ENCODE results near the gene MAST3. TPM values are rescaled to one million over a fixed set of nuclear protein-coding genes. Genes with fewer than 3 reads are reported as not detected.

MAST3 gene
- total RNA-seq, 1 donor from 2014 or later: 0.79 TPM

DNA sequence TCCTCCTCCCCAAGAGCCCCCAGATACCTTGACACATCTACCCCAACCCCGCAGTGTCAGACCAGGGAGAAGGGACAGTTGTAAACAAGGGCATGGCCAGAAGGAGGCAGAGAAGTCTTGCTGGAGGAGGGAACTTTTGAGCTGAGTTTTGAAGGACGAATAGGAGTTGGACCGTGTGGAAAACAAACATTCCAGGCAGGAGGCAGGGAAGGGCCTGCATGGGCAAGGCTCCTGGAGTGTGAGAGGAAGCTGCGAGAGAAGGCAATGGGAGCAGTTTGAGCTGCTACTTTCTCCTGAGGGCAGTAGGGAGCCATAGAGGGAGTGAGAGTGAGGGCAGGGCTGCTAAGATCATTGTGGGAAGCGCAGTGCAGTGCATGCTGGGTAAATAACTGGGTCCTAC lies 34.1 kb upstream of the MAST3 start:
- TF ChIP-seq, protein P1, sequence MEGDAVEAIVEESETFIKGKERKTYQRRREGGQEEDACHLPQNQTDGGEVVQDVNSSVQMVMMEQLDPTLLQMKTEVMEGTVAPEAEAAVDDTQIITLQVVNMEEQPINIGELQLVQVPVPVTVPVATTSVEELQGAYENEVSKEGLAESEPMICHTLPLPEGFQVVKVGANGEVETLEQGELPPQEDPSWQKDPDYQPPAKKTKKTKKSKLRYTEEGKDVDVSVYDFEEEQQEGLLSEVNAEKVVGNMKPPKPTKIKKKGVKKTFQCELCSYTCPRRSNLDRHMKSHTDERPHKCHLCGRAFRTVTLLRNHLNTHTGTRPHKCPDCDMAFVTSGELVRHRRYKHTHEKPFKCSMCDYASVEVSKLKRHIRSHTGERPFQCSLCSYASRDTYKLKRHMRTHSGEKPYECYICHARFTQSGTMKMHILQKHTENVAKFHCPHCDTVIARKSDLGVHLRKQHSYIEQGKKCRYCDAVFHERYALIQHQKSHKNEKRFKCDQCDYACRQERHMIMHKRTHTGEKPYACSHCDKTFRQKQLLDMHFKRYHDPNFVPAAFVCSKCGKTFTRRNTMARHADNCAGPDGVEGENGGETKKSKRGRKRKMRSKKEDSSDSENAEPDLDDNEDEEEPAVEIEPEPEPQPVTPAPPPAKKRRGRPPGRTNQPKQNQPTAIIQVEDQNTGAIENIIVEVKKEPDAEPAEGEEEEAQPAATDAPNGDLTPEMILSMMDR (IDR thresholded peaks at IDR 0.05; ENCODE audit: insufficient read depth, low read length, severe bottlenecking): peak; percentile 19
- no peaks in the 10 kb centered on the region for H3K27me3 ChIP-seq (ENCODE audit: control insufficient read depth, insufficient read depth, low read length)
- H3K4me3 ChIP-seq (ENCODE audit: low read depth, low read length): no peak overlapping the region
- FAIRE-seq: peak; percentile 77
- DNase-seq (ENCODE audit: low read depth): peak; percentile 16
- H3K36me3 ChIP-seq (ENCODE audit: control insufficient read depth, insufficient read depth, low read length): no peaks in the 10 kb centered on the region

DNA sequence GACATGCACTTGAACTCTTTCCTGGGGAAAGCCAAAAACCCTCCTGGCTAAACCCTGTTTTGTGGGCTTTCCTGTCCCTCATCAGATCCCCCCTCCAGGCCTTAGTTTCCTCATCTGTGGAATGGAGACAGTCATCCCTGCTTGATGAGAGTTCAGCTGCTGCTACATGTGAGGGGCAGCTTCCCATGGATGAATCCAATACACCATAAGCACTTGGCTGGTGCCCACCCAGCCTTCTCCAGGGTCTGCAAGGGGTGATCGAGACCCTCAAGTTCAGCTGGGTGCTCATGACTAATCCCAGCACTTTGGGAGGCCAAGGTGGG lies 32.4 kb upstream of the MAST3 start:
- Histone ChIP-seq H3K4me3 (ENCODE audit: low read depth, low read length) (no peak overlapping the region), H3K27me3 (ENCODE audit: control insufficient read depth, insufficient read depth, low read length) (no peaks in the 10 kb centered on the region), H3K36me3 (ENCODE audit: control insufficient read depth, insufficient read depth, low read length) (no peaks in the 10 kb centered on the region)
- FAIRE-seq: peak; percentile 86
- TF ChIP-seq, protein P1 (IDR thresholded peaks at IDR 0.05; ENCODE audit: insufficient read depth, low read length, severe bottlenecking): no peak
- DNase-seq (ENCODE audit: low read depth): no peak

DNA sequence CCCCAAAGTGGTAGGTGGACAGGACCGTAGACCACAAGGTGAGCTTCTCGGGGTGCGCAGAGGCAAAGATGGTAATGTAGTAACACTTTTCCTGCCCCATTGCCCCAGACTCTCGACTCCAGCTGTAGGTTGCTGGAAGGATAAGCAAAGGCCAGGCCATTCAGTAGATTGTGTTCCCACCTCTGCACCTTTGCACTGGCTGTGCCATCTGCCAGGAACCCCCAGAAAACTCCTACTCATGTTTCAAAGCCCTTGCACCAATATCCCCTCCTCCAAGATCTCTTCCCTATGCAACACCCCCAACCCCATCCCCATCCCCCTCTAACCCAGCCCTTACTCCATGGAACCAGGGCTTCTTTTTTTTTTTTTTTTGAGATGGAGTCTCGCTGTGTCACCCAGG lies 29.2 kb upstream of the MAST3 start:
- DNase-seq (ENCODE audit: low read depth): no peak
- no peaks in the 10 kb centered on the region for H3K27me3 ChIP-seq (ENCODE audit: control insufficient read depth, insufficient read depth, low read length)
- TF ChIP-seq, protein P1 (IDR thresholded peaks at IDR 0.05; ENCODE audit: insufficient read depth, low read length, severe bottlenecking): no peak
- H3K36me3 ChIP-seq (ENCODE audit: control insufficient read depth, insufficient read depth, low read length): no peaks in the 10 kb centered on the region
- H3K4me3 ChIP-seq (ENCODE audit: low read depth, low read length): no peak overlapping the region
- FAIRE-seq: no peak

DNA sequence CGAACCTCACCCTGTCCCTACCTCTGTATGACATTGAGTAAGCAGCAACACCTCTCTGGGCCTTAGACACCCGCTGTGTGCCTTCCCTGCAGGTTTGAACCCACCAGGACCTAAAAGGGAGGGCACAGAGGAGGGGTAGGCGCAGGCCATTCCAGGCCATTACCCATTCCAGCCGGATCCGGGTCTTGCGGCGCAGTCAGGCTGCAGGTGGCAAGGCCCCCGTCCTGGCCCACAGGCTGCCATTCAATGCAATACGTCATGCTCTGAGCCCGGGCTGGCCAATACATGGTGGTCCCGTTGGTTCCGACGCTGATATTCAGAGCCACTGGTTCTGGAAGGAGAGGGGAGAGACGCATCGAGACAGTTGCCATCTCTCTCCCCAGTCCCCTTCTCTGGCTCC lies 28.2 kb upstream of the MAST3 start:
- FAIRE-seq: no peak
- no peak for DNase-seq (ENCODE audit: low read depth)
- TF ChIP-seq, protein P1 (IDR thresholded peaks at IDR 0.05; ENCODE audit: insufficient read depth, low read length, severe bottlenecking): no peak
- no peaks in the 10 kb centered on the region for H3K36me3 ChIP-seq (ENCODE audit: control insufficient read depth, insufficient read depth, low read length)
- H3K4me3 ChIP-seq (ENCODE audit: low read depth, low read length): no peak overlapping the region
- H3K27me3 ChIP-seq (ENCODE audit: control insufficient read depth, insufficient read depth, low read length): no peaks in the 10 kb centered on the region

DNA sequence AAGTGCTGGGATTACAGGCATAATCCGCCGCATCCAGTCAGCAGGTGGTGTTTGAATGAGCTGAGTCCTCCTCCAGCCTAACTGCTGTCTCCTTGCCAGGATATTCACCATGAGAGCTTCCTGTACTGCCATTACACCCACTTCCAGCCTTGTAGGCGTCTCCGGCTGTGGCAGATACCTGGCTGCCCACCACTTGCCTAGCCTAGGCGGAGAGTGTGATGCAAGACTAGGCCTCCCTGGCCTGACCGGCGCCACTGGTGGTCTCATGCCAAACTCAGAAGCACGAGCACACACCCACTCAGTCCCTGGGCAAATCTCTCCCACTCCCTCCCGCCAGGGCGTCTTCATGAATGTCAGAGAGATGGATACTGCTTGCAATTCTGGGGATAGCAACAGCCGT lies 27.4 kb upstream of the MAST3 start:
- no peaks in the 10 kb centered on the region for H3K27me3 ChIP-seq (ENCODE audit: control insufficient read depth, insufficient read depth, low read length)
- DNase-seq (ENCODE audit: low read depth) (no peak), FAIRE-seq (no peak)
- H3K4me3 ChIP-seq (ENCODE audit: low read depth, low read length): no peak overlapping the region
- H3K36me3 ChIP-seq (ENCODE audit: control insufficient read depth, insufficient read depth, low read length): no peaks in the 10 kb centered on the region
- TF ChIP-seq, protein P1 (IDR thresholded peaks at IDR 0.05; ENCODE audit: insufficient read depth, low read length, severe bottlenecking): no peak

DNA sequence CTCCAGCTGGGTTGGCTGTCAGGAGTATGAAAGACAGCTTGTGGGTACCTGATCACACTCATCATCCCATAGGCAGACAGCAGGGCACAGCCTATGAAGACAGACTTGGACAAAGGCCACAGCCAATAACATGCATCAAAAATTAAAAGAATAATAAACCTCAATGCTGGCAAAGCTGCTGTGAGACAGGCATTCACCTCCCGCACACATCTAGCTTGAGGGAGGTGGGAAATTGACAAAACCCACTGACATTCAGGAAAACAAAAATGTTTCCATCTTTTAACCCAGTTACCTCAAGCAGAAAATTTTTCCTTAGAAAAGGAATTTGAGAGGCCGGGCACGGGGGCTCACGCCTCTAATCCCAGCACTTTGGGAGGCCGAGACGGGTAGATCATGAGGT lies 25.2 kb upstream of the MAST3 start:
- no peak for FAIRE-seq
- H3K4me3 ChIP-seq (ENCODE audit: low read depth, low read length): no peak overlapping the region
- H3K27me3 ChIP-seq (ENCODE audit: control insufficient read depth, insufficient read depth, low read length): no peaks in the 10 kb centered on the region
- TF ChIP-seq, protein P1 (IDR thresholded peaks at IDR 0.05; ENCODE audit: insufficient read depth, low read length, severe bottlenecking): no peak
- no peaks in the 10 kb centered on the region for H3K36me3 ChIP-seq (ENCODE audit: control insufficient read depth, insufficient read depth, low read length)
- no peak for DNase-seq (ENCODE audit: low read depth)
